GM21619 (cell line): ENCODE data around the gene LBP.
"Not testable (repeated sequence)": the region's sequence is repeated elsewhere in the genome, so short reads cannot be mapped to it uniquely, and the experiment has no call there.

Experiments
- ATAC-seq: cut with Tn5 transposase; IDR thresholded peaks from one replicate; pipeline ENCODE4 v1.9.1; 2021; ENCODE audit not compliant: unreplicated experiment

LBP gene, protein sequence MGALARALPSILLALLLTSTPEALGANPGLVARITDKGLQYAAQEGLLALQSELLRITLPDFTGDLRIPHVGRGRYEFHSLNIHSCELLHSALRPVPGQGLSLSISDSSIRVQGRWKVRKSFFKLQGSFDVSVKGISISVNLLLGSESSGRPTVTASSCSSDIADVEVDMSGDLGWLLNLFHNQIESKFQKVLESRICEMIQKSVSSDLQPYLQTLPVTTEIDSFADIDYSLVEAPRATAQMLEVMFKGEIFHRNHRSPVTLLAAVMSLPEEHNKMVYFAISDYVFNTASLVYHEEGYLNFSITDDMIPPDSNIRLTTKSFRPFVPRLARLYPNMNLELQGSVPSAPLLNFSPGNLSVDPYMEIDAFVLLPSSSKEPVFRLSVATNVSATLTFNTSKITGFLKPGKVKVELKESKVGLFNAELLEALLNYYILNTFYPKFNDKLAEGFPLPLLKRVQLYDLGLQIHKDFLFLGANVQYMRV

DNA sequence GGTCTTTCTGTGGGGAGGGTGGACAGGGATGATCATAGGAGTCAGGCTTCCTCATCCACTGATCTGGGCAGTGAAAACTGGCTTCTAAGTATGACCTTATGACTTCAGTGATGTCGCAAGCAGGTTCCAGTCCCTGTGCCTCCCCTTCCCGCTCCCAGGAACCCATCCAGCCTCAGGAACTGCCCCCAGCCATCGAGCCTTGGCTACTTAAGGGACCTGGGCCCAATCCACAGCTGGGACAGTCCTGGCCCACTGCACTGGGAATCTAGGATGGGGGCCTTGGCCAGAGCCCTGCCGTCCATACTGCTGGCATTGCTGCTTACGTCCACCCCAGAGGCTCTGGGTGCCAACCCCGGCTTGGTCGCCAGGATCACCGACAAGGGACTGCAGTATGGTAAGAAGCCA is at the start of gene LBP:
Gene LBP (plus strand): TSS at position 236 of the 405 bp plus-strand sequence. CDS start 35 bp downstream, at position 271.
- no peak for ATAC-seq

DNA sequence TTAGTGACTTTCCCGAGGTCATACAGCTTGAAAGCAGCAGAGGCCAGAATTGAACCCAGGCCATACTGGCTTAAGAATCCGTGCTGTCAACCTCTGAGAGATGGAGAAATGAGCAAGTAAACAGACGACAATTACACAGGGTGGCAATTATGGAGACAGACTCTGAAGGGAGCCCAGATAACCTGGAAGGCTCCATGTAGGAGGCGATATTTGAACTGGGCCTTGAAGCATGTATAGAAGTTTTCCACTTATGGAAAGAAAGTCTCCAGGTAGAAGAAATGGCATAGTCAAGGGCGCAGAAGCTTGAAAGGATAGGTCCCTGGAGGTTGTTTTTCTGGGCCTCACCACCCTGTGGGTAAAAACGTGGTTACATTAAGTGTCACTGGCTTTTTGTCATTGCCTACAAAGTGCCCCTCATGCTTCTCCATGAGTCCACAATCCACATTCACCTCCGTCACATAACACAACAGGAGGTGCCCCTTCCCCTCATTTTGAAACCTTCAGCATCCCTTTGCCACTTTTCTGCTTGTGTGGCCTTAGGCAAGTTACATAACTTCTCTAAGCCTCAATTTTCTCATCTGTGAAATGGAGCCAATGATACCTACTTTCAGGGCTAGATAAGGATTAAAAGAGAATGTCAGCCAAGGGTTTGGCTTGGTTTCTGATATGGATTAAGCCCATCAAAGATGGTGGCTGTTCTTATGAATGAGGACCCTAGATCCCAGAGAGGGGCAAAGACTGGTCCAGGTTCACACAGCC is 48.2 kb upstream of the LBP start:
- no peak for ATAC-seq

DNA sequence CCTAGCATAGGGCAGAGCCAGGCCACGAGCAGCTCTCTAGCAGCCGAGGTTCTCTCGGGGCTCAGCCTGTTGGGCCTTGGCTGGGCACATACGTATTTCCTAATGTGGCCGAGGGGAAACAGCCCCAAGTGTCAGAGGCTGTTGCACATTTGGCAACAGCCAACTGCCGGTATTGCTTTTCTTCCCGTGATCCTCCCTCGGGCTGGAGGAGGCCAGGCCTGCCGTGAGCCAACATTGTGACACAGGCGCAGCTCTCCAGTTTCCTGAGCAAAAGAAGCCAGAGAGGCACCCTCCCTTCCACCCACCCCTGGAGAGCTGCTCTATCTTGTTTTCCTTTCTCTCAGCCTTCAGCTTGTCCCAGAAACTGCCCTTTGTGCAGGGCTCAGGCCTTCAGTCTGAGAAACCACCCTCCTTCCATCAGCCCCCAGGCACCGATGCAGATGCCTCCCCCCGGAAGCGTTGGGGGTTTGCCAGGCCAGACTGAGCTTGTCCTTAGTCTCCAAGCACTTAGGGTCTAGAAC is 47.5 kb upstream of the LBP start:
- no peak for ATAC-seq

DNA sequence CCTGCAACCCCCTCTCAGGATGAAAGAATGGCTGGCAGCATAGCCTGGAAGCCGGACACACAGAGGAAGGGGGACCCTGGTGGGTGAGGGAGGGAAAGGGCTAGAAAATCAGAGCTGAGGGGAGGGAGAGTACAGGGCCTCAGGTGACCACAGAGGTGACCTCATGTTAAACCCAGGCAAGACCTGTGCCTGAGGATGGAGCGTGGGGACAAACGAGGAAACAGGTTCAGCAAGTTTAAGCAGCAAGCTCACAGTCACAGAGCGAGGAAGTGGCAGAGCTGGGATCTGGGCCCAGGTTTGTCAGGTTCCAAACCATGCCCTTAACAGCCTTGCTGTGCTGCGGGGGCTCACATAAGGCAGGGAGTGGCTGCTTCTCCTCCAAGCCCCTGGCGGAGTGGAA is 46.3 kb upstream of the LBP start:
- ATAC-seq = no peak

DNA sequence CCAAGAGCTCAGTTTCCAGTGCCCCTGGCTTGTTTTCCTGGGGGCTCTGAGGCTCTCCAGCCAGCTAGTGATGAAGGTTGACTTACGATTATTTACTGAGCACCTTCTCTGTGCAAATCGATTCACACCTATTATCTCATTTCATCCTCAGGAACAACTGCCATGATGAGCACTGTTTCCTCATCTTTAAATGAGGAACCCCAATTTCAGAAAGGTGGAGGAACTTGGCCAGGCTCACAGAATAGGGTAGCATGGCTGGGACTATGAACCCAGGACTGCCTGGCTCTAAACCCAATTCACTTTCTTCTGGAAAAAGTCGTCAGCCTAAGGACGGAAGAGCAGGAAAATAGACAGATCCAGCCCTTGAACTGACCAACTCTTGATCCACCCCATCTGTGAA is 45.8 kb upstream of the LBP start:
- no peak for ATAC-seq

DNA sequence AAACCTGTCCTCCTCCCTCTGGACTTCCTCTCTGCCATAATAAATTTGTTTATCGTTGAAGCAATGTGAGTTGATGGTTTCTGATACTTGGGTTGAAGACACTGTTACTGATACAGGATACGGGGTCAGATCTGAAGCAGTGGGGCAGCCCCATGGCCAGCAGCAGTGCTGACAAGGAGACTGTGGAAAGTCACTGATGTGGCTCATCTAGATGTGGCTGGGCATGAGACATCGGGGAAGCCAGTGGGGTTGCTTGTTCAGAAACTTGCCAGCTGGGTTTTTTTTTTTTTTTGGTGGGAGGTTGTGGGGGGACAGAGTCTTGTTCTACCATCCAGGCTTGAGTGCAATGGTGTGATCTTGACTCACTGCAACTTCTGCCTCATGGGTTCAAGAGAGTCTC is 45.0 kb upstream of the LBP start:
- no peak for ATAC-seq

DNA sequence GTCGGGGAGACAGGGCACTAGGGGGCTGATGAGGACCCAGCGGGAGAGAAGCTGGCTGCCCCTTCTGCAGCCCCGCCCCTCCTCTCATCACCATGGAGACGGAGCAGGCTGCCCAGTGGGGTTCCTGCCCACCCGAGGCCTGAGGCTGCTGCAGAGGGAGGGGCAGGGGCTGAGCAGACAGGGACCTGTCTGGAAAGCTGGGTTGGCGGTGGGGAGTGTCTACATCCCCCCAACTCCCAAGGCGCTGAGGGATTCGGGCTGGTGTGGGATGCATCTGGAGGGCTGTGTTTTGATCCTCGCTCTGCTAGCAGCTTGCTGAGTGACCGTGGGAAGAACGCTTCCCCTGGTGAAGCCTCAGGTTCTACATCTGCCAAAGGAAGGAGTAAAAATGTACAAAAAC is 43.5 kb upstream of the LBP start:
- no peak for ATAC-seq

DNA sequence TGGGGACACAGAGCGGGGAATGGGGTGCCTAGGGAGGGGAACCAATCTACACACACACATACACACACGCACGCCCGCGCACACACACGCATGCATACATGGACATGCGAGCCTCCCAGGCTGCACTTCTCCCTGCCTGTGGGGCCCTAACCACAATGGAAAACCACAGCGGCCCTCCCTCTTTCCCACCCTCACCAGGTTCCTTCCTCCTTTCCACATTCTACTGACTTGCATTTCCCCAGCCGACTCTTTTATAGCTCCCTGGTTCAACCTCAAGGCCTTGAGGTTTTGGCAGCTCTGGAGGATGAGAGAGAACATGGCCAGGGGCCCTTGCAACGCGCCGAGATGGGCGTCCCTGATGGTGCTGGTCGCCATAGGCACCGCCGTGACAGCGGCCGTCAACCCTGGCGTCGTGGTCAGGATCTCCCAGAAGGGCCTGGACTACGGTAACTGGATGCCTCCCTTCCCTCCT is 42.3 kb upstream of the LBP start, which contains the start of gene BPI:
Gene BPI (plus strand): TSS at position 249 of the 472 bp plus-strand sequence. CDS start 68 bp downstream, at position 317.
- no peak for ATAC-seq

DNA sequence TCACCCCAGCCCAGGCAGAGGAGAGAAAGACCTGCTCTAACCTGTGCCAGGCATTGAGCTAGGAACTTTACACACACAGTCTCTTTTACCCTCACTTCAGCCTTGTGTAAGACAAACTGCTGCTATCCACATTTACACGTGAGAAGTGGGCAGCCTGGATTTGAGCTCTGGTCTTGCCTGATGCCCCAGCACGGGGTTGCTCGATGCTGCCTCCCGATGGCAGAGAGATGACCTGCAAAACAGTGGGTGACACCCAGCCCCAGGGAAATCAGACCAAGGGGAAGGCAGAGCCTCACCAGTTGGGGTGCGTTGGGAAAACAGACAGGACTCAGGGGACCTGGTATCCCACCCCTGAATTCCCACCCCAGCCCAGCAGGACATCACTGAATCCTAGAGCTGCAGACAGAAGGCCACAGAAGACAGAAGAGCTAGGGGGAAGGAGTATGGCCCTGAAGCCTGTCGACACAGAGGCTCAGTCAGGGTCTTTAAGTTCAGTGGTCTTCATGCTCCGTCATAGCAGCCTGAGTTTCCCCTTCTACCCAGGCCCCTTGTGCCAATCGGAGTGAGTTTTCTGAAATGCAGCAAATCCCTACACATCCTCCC is 41.3 kb upstream of the LBP start:
- ATAC-seq = no peak

DNA sequence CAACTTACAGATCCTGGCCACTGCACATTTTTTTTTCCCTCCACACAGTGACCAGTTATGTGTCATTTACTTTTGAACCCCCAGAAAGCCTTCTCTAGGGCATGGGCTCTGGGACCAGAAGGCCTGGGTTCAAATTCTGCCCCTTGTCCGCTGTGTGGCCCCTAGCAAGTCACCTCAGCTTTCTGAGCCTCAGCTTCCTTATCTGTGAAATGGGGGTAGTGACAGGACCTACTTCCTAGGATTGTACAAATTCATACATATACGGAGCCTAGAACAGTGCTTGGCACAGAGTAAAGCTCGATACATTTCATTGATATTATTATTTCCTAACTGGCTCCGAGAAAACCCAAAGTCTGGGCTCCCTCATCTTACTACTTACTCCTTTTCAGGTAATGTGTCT is 40.7 kb upstream of the LBP start:
- ATAC-seq = no peak

DNA sequence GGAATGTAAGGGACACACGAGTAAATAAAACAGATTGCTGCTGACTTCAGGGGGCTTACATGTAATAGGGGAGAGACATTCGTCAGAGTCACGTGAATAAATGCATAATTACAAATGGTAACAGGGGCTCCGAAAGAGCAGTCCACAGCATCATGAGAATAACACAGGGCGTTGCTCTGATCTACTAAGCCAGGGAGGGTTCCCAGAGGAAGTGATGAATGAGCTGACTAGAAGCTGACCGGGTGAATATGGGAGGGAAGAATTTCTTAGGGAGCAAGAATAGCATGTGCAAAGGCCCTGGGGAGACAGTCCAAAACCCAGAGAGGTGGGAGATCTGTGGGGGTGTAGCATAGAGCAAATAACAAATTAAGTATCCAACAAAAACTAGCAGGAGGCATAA is 39.9 kb upstream of the LBP start:
- no peak for ATAC-seq

DNA sequence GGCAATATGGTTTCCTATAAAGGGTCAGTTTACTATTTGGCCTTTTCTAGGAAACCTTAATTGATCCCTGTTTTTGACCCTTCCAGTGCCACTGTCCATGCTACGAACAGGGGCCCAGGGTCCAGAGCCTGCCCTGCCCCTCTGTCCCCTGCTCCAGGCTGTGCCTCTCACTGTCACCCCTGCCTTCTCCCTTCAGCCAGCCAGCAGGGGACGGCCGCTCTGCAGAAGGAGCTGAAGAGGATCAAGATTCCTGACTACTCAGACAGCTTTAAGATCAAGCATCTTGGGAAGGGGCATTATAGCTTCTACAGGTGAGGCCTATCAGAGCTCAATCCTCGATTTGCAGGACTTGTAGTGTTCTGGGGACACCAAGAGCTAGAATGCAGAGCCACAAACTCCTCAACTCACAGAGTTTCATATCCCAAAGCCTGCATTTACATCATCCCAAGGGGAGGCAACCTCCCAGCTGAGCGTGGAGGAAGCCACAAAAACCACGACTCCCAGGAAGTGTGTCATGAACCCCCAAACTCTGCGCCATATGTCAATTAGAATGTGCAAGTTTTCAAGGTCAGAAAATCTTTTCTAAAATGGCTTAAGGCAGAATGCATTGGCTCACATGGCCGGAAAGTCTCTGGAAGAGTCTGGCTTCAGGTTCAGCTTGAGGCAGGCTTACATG is 38.8 kb upstream of the LBP start:
- ATAC-seq = no peak

DNA sequence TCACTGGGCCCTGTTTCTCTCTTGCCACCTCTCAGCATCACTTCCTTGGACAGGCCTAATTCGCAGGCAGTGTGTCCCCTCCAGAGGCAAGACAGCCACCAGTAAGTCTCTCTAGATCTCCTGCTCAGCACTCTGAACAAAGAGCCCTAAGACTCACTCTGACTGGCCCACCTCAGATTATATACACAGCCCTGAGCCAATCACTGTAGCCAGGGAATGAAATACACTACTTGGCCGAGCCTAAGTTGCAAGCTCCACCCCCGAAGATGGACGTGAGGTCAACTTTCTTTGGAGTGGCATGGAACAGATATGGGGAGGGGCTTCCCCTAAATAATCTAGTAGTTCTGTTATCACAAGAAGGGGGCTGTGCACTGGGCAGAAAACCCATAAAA is 38.2 kb upstream of the LBP start:
- ATAC-seq = no peak

DNA sequence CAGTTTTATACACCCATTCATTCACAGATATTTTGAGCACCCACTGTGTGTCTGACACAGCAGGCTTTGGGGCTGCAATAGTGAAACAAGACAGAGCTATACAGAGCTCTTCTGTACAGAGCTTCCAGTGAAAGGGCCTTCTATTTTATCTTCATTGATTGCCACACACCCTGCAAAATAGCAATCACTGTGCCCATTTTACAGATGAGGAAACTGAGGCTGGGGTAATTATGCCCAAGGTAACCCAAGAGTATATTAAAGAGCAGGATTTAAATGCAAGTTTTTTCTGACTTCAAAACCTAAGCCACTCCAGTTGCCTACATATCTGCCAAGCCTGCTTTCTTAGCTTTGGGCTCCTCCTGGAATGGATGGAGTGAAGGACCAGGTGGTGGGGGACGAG is 37.8 kb upstream of the LBP start:
- no peak for ATAC-seq

DNA sequence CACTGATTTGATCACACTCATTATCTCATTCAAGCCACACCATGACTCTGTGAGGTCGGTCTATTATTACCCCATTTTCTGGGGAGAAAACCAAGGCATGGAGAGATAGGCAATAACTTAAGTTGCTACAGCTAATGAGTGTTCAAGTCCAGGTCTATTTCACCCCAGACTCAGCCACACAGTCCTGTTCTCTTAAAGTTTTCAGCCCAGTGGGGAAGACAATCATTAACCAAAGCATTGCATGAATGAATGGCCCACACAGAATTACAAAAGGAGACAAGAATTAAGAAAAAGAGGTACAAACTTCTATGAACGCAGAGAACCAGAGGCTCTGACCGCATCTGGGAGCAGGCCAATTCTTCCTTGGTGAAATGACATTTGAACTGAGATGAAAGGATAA is 35.2 kb upstream of the LBP start:
- no peak for ATAC-seq

DNA sequence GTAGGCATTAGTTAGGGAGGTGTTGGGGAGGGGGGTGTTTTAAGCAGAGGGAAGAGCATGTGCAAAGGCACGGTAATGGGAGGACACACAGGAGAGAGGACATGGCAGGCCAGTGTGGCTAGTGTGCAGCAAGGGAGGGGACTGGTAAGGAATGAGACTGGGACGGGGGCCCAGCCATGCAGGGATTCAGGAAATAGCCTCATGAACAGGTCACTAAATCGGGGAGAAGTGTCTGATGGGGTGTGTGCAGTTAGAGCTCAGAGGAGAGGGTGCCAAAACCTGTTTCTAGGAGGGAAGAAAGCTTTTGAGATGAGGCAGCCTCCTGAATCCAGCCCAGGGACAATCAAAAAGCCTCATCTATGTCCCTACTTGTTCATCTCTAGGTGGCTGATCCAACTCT is 34.8 kb upstream of the LBP start:
- no peak for ATAC-seq

DNA sequence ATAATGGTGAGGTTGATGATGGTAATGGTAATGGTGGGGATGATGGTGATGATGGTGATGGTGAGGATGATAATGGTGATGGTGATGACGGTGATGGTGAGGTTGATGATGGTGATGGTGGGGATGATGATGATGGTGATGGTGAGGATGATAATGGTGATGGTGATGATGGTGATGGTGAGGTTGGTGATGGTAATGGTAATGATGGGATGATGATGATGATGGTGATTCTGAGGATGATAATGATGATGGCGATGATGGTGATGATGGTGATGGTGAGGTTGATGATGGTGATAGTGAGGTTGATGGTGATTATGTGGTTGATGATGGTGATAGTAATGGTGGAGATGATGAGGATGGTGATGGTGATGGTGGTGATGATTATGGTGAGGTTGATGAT is 32.6 kb upstream of the LBP start:
- ATAC-seq = no peak

DNA sequence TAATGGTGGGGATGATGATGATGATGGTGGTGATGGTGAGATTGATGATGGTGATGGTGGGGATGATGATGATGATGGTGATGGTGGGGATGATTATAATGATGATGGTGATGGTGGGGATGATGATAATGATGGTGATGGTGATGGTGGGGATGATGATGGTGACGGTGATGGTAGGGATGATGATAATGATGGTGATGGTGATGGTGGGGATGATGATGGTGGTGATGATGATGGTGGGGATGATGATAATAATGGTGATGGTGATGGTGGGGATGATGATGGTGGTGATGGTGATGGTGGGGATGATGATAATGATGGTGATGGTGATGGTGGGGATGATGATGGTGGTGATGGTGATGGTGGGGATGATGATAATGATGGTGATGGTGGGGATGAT is 31.9 kb upstream of the LBP start:
- ATAC-seq = not testable (repeated sequence)

DNA sequence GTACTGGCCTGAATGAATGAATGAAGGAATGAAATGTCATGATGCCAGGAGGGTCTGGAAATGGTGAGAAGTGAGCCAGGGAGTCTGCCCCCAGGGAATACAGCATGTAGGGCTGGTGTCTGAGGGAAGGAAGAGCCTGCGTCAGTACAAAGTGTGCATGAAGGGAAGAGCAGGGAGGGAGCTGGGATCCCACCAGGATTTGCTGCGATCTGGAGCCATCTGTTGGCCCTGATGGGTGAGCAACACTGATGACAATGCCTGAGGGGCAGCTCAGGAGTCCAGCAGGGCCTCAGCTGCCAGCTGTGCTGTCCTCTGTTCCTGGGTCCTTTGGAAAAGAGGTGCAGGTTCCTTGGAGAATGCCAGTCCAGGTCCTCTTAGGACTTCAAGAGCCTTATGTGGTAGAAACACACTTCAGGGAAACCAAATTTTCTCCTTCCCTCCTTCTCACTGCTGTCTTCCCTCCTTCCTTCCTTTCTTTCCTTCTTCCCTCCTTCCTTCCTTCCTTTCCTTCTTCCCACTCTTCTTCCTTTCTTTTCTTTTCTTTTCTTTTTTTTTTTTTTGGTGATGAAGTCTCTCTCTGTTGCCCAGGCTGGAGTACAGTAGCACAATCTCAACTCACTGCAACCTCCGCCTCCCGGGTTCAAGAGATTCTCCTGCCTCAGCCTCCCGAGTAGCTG is 30.9 kb upstream of the LBP start:
- no peak for ATAC-seq

DNA sequence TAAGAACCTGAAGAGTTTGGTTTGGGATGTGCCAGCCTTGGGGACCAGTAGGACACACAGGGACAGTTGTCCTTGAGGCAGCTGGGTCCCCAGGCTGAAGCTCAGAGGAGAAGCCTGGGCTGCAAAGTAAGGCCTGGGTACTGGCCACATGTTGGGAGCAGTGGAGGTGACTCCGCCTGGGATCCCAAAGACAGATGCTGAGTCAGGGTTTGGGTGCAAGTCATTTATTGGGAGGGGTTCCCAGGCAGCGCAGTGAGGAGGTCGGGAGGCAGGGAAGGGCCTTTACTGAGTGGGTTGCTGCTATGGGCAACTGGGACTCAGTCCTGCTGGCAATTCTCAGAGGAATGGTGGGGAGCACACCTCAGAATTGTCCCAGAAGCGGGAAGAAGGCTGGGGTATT is 29.9 kb upstream of the LBP start:
- ATAC-seq = no peak
